HCEC 1CT (cell line): ENCODE data around the gene CMSS1.

Source experiments
- DNase-seq: peaks from one replicate; pipeline ENCODE4 v3.0.0-alpha.2; 2017

CMSS1 gene

DNA sequence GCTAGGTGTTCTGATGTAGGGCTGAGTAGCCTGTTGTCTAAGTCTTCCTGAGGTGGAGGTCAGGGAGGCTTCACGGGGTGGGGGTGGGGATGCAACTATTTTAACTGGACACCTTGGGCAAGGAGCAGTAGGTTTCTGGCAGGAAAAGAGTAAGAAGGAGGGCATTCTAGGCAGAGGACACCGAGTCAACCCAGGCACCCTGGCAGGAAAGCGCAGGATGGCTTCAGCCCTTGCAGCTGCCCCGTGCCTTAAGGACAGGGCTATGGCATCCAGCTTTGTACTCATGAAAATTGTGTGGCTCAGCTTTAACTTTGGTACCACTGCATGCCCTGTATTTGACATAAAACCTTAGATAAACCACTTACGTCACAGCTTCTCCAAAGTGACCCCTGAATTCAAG, 303.0 kb downstream of the CMSS1 start:
- no peak for DNase-seq

DNA sequence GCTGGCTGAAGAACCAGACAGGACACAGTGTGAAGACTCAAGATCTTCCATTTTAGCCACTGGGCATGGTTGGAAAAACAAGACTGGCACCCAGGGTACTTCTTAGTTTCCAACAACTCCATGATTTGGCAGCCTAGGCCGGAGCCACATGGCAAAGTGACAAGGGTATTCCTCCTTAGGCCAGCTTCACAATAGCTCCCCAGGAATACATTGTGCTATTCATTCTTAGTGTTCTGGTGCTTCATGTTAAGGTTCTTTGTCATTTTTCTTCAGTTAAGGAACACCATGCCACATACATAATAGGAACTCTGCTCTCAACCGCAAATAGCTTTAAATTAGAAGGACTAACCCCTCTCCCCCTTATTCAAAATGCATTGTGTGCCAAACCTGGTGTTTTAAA, 304.7 kb downstream of the CMSS1 start:
- no peak for DNase-seq

DNA sequence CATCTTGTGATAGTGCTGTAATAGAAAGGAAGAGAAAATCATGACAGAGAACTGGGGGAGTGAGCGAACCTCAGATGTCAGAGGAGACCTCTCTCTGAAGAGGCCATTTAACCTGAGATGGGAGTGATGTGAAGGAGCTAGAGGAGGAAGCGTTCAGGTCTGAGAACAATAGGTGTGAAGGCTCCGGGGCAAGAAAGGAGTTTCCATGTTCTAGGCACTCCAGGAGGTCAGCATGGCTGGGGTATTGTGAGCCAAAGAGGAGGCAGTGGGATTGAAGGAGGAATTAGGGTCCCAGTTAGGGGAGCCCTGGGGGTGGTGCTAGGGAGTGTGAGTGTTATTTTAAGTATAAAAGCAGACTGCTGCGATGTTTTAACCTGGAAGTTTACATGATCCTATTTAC, 305.4 kb downstream of the CMSS1 start:
- no peak for DNase-seq

DNA sequence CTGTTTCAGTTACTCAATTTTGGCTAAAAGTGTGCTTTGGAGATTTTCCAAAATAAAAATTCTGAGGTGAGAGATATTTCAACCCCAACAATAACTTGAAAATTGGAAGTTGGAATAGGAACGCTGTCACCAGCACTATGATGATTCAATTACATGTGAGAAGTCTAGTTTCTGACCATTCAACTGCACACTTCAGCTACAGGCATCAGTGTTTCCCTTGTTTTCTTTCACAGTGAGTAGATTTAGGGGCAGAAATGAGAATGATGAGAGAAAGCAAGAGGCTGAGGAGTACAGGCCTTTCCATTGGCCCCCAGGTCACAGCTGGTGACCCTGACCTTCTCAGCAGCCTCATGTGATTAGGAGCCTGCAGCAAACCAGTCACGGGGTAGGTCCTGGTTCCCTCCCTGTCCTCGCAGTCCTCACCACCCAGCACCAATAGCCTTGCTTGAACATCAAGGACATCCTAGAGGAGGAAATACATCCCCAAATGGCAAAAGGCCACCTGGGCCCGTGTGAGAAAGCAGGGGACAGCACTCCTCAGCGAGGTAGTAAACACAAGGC, 306.6 kb downstream of the CMSS1 start:
- DNase-seq, result no peak

DNA sequence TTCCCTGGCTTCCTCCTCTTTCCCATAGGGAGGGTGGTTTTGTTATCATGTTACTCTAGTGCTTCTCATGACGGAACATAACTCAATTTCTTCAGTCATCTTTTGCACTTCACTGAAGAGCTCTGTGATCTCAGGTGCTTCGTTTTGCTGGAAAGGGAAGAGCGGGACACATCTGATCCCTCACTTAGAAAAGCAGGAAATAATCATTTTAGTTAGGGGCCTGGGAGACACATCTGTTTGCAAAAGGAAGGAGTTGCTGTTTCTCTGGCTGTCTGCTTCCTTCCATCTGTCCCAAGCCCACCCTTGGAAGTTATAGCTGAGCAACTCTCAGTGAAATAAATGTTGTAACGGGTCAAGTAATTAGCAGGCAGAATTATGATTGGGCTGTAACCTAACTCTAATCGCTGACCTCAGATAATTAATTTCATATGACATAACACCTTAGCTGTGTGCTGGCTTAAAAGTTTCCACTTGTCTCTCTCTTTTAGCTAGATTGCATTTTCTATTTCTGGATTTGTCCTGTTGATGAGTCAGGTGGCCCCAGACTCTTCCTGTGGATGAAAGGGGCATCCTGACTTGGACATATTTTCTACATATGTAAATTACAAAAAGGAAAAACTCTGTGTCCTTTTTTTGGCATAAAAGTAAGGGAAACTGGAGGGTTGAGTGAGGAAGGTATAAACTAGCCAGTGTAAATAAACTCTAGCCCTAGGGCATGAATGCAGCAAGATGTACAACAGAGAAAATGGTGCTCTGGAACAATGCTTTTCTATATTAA, 307.7 kb downstream of the CMSS1 start:
- no peak for DNase-seq

DNA sequence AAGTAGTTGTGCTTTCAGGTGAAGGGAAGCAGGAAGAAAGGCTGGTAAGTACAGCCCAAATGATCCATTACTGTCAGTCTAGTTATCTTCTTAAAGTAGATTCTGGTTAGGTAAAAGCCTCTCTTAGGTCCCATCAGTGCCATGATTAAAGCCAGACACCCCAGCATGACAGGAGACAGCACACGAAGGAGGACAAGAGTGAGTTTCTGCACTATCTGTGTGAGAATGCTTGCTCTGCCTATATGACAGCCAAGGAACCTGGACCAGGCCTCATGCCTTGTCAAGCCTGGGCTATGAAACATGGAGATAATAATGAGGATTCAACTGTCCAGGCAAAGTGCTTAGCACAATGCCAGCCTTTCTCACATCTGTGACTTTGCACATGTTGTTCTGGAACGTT, 310.1 kb downstream of the CMSS1 start:
- DNase-seq, result no peak

DNA sequence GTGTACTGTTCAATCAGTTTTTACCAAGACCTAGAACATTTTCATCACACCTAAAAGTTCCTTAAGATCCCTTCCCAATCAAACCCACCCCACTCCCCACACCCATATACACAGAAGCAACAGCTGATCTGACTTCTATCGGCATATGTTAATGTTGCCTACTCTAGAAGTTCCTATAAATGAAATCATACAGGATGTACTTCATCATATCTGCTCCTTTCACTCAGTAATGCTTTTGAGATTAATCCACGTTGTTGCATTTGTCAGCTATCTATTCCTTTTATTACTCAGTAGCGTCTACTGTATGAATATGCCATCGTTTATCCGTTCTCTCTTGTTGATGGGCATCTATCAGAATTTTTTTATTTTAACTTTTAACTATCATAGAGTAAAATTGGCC, 310.9 kb downstream of the CMSS1 start:
- no peak for DNase-seq

DNA sequence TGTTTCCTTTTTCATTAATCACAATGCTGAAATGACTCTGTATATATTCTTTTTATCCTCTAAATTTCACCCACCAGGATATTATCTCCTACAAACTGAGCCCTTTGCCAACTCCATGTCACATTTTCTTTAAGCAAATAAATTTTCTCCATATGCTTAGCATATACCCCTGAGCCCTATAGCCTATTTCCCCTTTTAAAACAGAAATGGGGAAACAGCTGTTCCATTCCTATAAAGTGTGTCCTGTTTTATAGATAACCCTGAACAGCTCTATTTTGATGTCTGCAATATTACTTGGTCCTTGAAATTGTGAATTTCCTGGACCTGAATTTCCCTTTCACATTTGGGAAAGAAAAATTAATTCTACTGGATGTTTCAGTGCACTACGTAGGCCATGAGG, 312.3 kb downstream of the CMSS1 start:
- DNase-seq, result no peak

- DNase-seq, result no peak
Observed at GRCh38 chr3:100131241-100131640, 313.6 kb downstream of the CMSS1 start.

DNA sequence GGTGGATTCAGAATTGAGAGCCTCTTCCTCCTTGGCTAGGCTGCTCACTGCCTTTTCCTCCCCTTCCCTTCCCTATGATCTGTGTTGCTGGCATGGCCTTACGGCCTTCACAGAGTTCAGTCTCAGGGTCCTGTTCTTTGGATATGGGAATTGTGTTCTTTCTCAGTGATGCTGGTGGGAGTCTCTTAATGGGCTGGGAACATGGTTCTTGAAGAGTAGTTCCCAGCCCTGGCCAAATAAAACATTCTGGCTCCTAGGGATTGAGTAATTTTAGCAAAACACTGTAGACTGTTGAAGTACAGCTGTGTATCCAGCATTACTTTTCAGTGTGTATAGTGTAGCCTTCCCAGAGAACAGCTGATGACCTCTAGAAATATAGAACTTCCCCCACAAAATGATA, 319.3 kb downstream of the CMSS1 start:
- DNase-seq, result no peak

DNA sequence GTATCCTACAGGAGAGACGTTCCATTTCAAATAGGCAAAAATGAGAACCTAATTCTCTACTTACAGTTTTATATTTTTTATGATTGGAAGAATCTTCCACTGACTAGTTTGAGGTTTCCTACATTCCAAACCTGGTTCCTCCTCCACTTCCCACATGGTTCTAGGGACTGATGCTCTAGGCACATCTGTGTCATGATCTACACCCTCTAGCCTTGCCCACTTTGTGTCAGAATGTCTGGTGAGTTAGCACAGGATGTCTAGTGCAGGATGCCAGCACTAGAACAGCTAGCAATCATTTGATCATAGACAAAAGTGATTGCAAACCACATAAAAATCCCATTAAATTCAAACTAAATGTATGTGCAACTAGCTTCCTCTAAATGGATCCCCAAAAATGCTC, 323.3 kb downstream of the CMSS1 start:
- DNase-seq, result no peak

GRCh38 chr3:100141586-100141985, 323.9 kb downstream of the CMSS1 start:
- DNase-seq, result no peak

DNA sequence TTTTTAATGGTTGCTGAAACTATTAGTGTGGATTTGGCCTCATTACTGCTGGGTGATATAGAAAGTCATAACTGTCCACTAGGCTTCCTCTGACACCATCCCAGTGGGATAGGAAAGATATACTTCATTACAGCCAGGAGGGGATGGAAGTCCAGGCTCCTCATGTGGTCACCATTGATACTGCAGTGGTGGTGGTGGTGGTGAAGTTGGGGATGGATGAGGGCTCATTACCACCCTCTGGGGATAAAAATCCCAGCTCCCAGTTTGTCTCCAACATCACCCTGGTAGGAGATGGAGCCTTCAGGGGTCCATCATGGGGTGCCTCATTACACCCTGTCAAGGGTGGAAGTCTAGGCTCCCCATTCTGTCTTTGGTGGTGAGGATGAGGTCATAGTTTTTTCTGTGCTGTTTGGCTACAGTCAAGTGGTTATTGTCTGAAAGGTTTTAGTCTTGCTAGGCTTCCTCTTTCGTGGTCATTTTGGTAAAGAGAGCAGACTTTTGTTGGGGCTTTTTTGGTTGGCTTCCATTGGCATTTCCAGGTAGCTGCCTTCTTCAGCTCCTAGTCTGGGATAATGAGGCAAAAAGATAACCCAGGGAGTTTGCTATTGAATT, 326.7 kb downstream of the CMSS1 start:
- no peak for DNase-seq

GRCh38 chr3:100149130-100149529, 331.5 kb downstream of the CMSS1 start:
- no peak for DNase-seq

DNA sequence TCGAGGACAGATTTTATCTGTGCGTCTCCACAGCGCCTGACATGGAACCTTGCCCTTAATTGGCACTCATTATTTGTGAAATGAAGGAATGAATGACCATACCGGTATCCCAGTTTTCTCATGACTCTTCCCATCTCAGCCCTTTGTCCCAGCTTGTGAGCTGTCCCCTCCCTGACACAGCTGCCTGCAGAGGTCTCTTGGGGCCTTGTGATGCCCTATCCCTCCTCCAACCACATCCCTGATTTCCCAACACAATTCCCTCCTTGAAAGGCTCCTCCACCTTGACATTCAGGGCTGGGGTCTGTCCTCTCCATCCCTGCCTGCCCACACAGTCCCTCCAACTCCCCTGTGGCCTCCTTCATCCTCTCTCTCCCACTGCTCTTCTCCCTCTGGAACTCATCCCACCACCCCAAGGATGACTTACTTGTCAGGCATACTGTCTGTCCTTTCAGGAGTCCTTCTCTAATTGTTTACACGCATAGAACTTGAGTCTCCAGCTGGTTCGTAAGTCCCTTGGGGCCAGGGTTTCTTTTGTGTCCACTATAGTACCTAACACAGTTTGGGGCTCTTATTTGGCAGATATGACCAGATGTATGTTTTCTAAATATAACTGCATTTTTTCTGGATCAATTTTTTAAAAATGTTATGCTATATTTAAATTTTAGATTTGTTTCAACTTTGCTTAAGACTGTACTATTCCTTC, 332.2 kb downstream of the CMSS1 start:
- no peak for DNase-seq

- DNase-seq, result peak; percentile 35
Observed at GRCh38 chr3:100150473-100150872, 332.8 kb downstream of the CMSS1 start.

DNA sequence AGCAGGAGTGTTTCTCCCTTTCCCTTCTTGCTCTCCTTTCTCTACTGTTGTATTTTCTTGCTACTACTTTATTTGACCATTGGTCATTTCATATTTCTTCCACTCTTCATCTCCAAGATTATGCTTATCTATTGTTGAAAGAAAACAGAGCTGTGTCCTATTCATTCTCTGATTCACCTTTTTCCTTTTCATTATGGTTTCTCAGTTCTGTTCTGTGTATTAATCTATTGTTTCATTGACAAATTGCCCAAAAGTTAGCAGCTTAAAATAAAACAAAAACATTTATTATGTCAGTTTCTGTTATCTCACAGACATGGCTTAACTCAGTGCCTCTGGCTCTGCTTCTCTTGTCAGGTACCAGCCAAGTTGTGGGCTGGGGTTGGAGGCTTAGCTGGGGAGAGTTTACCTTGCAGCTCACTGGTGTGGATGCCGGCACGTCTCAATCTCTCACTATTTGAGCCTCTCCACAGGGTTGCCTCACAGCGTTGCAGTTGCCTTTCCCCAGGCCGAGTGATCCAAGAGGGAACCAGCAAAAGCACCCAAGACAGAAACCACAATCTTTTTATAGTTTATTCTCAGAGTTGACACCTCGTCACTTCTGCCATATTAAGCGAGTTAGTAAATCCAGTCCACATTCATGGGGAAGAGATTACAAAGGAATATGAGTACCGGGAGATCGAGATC, 333.5 kb downstream of the CMSS1 start:
- DNase-seq, result no peak

GRCh38 chr3:100154171-100154570, 336.5 kb downstream of the CMSS1 start:
- no peak for DNase-seq

GRCh38 chr3:100155128-100155527, 337.5 kb downstream of the CMSS1 start:
- DNase-seq, result peak; percentile 55

- no peak for DNase-seq
Observed at GRCh38 chr3:100155590-100155989, 337.9 kb downstream of the CMSS1 start.

- no peak for DNase-seq
Observed at GRCh38 chr3:100157685-100158084, 340.0 kb downstream of the CMSS1 start.

DNA sequence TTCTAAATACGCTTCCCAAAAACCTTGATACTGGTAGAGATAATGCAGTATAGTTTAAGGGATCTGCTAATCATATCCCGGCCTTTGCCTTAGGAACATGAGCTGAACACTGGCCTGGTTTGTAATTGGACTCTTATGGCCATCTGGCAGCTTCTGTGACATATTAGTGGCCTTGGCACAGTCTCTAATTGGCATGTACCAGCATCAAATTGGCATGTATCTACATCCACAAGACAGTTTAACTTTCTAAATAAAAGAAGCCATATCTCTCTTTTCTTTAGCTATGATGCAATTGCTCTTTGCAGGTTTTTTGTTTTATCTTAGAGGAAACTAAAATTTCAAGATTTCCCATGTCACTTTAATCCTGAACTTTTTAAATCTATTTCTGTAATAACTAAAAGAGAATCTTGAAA, 341.3 kb downstream of the CMSS1 start:
- DNase-seq, result no peak
